GM23338 (cell line): Measurements from ENCODE around the gene FUT6. TPM values are rescaled to one million over a fixed set of nuclear protein-coding genes. Genes with fewer than 3 reads are reported as not detected.

Source experiments
- ATAC-seq: fragments of 200-7000 bp; cut with Tn5 transposase; 3 replicates; pipeline ENCODE4 v1.9.1; 2020
- DNase-seq: peaks from one replicate; pipeline ENCODE4 v3.0.0-alpha.2; 2015; ENCODE audit warnings: low spot score
- H2AFZ ChIP-seq: fragments of 200-600 bp; sonication (generic); 2 replicates; pipeline ENCODE4 v1.8.0; 2016; ENCODE audit warnings: antibody characterized with exemption, mild to moderate bottlenecking, moderate library complexity
- H3F3A ChIP-seq: fragments of 200-600 bp; sonication (generic); replicated peaks from 2 replicates; pipeline ENCODE4 v1.8.0; 2017; ENCODE audit warnings: antibody characterized with exemption, mixed run types, low read depth
- H3K27ac ChIP-seq: fragments of 200-600 bp; sonication (generic); 2 replicates; pipeline ENCODE4 v1.6.1; 2016; ENCODE audit warnings: low read depth
- H3K27me3 ChIP-seq: fragments of 200-600 bp; sonication (generic); 2 replicates; pipeline ENCODE4 v1.8.0; 2016; ENCODE audit warnings: mild to moderate bottlenecking, mixed run types, moderate library complexity; ENCODE audit not compliant: insufficient read depth
- H3K36me3 ChIP-seq: fragments of 200-600 bp; sonication (generic); 2 replicates; pipeline ENCODE4 v1.8.0; 2016; ENCODE audit warnings: mild to moderate bottlenecking; ENCODE audit not compliant: insufficient read depth
- H3K4me1 ChIP-seq: fragments of 200-600 bp; sonication (generic); 2 replicates; pipeline ENCODE4 v1.8.0; 2016; ENCODE audit warnings: mild to moderate bottlenecking, moderate library complexity; ENCODE audit not compliant: insufficient read depth
- H3K4me2 ChIP-seq: fragments of 200-600 bp; sonication (generic); 2 replicates; pipeline ENCODE4 v1.7.1; 2017; ENCODE audit warnings: mixed run types
- H3K4me3 ChIP-seq: fragments of 200-600 bp; sonication (generic); 2 replicates; pipeline ENCODE4 v1.6.1; 2016; ENCODE audit warnings: mixed run types
- H3K79me2 ChIP-seq: fragments of 200-600 bp; sonication (generic); replicated peaks from 2 replicates; pipeline ENCODE4 v1.8.0; 2017; ENCODE audit warnings: mild to moderate bottlenecking; ENCODE audit not compliant: insufficient read depth
- H3K9me2 ChIP-seq: fragments of 200-600 bp; sonication (generic); 2 replicates; pipeline ENCODE4 v1.8.0; 2017; ENCODE audit not compliant: insufficient read depth
- H4K20me1 ChIP-seq: fragments of 200-600 bp; sonication (generic); replicated peaks from 2 replicates; pipeline ENCODE4 v1.8.0; 2017; ENCODE audit warnings: mild to moderate bottlenecking; ENCODE audit not compliant: insufficient read depth
- H3K27ac Mint-ChIP-seq: 2 replicates; pipeline ENCODE4 v1.8.0; 2020; ENCODE audit warnings: inconsistent platforms, mild to moderate bottlenecking, moderate library complexity, mixed read lengths
- H3K27me3 Mint-ChIP-seq: 3 replicates; pipeline ENCODE4 v1.8.0; 2022; ENCODE audit warnings: low read depth, mild to moderate bottlenecking, moderate library complexity, mixed read lengths, inconsistent platforms; ENCODE audit not compliant: insufficient read depth, poor library complexity
- H3K36me3 Mint-ChIP-seq: 3 replicates; pipeline ENCODE4 v1.8.0; 2021; ENCODE audit warnings: low read depth, mild to moderate bottlenecking, inconsistent platforms, moderate library complexity, mixed read lengths
- H3K4me1 Mint-ChIP-seq: 3 replicates; pipeline ENCODE4 v1.8.0; 2020; ENCODE audit warnings: mild to moderate bottlenecking, inconsistent platforms, mixed read lengths
- H3K4me3 Mint-ChIP-seq: 3 replicates; pipeline ENCODE4 v1.8.0; 2021; ENCODE audit warnings: moderate library complexity, mild to moderate bottlenecking, inconsistent platforms, mixed read lengths
- H3K9me3 Mint-ChIP-seq: 3 replicates; pipeline ENCODE4 v1.8.0; 2020; ENCODE audit warnings: moderate library complexity, mild to moderate bottlenecking, inconsistent platforms, mixed read lengths
- ETS1 ChIP-seq: IDR thresholded peaks from 2 replicates; pipeline ENCODE4 v1.6.1; 2016; ENCODE audit warnings: antibody characterized with exemption
- EZH2 ChIP-seq: fragments of 200-600 bp; sonication (generic); IDR thresholded peaks from one replicate; pipeline ENCODE4 v1.8.0; 2017; ENCODE audit warnings: antibody characterized with exemption, mild to moderate bottlenecking, low read depth; ENCODE audit not compliant: unreplicated experiment
- EZH2phosphoT487 ChIP-seq: fragments of 200-600 bp; sonication (generic); IDR thresholded peaks from one replicate; pipeline ENCODE4 v1.8.1; 2018; ENCODE audit warnings: antibody characterized with exemption; ENCODE audit not compliant: unreplicated experiment
- JUNB ChIP-seq: IDR thresholded peaks from one replicate; pipeline ENCODE4 v1.6.1; 2016; ENCODE audit warnings: antibody characterized with exemption; ENCODE audit not compliant: unreplicated experiment
- REST ChIP-seq: IDR thresholded peaks from one replicate; pipeline ENCODE4 v1.6.1; 2018; ENCODE audit warnings: antibody characterized with exemption; ENCODE audit not compliant: unreplicated experiment
- STAT1 ChIP-seq: IDR thresholded peaks from one replicate; pipeline ENCODE4 v1.6.1; 2016; ENCODE audit warnings: antibody characterized with exemption; ENCODE audit not compliant: unreplicated experiment
- ZNF114 ChIP-seq: fragments of 250-450 bp; sonication (Bioruptor Pico); IDR thresholded peaks from 2 replicates; pipeline ENCODE4 v1.5.0; 2020; ENCODE audit warnings: mild to moderate bottlenecking, moderate library complexity
- ZNF331 ChIP-seq: fragments of 250-450 bp; sonication (Bioruptor Pico); IDR thresholded peaks from 2 replicates; pipeline ENCODE4 v1.5.0; 2020; ENCODE audit warnings: low read depth, mild to moderate bottlenecking, moderate library complexity
- ZNF462 ChIP-seq: fragments of 250-450 bp; sonication (Bioruptor Pico); IDR thresholded peaks from 2 replicates; pipeline ENCODE4 v1.5.0; 2020; ENCODE audit warnings: mild to moderate bottlenecking, moderate library complexity
- polyA plus RNA-seq: library from polyadenylated mRNA; unstranded; fragments of >200 nt; fragmentation: Nextera tagmentation; extraction: Ambion mirVana; gene quantifications from 2 replicates; pipeline ENCODE4 v1.2.1, GENCODE V29; 2016
- total RNA-seq: library from RNA; depleted of rRNA; stranded (reverse); fragments of >200 nt; shearing (Covaris generic); gene quantifications from 2 replicates; pipeline ENCODE4 v1.2.3, GENCODE V29; 2014

The FUT6 gene
- total and polyA plus RNA-seq, 2 experiments from 2014 or later, result not detected

GRCh38 chr19:5803441-5803751, 36.1 kb downstream of the FUT6 start:
- H2AFZ ChIP-seq, result peak overlapping the region; percentile 94
- no peak for DNase-seq
- Mint-ChIP-seq H3K4me1 (peaks cover 23% of the 10 kb centered on the region), H3K27ac (no peak overlapping the region), H3K27me3 (peaks cover 44% of the 10 kb centered on the region), H3K36me3 (peaks cover 2% of the 10 kb centered on the region; the same call in 2 of the 3 replicates), H3K9me3 (peaks cover 3% of the 10 kb centered on the region; the same call in 2 of the 3 replicates), H3K4me3 (peak overlapping the region; percentile 63)
- H4K20me1 ChIP-seq, result no peaks in the 10 kb centered on the region; the same call in 1 of the 2 replicates
- H3K27me3 ChIP-seq, result peaks cover 15% of the 10 kb centered on the region
- peaks cover 6% of the 10 kb centered on the region; the same call in 1 of the 2 replicates for H3K4me1 ChIP-seq
- peak overlapping the region; percentile 77 for H3K4me2 ChIP-seq
- H3K79me2 ChIP-seq, result no peaks in the 10 kb centered on the region
- H3K36me3 ChIP-seq, result no peaks in the 10 kb centered on the region
- H3K4me3 ChIP-seq, result peak overlapping the region; percentile 54
- no peaks in the 10 kb centered on the region for H3F3A ChIP-seq
- H3K27ac ChIP-seq, result no peak overlapping the region
- ATAC-seq, result no peak
- H3K9me2 ChIP-seq, result peaks cover 5% of the 10 kb centered on the region; the same call in 1 of the 2 replicates
- TF ChIP-seq ZNF462 (CRISPR knock-in tag) (no peak), STAT1 (no peak), JUNB (no peak), ETS1 (no peak), ZNF114 (no peak), EZH2phosphoT487 (no peak), REST (no peak), EZH2 (no peak), ZNF331 (CRISPR knock-in tag) (no peak)
